DMS153 (cell line): ENCODE data around the gene CLDN17.

Experiments
- DNase-seq: peaks from one replicate; lab custom pipeline; 2025; lab: John Stamatoyannopoulos, UW

Gene CLDN17

GRCh38 chr21:30117631-30118030 is 49.0 kb downstream of the CLDN17 start:
- no peak for DNase-seq

- DNase-seq = no peak
Observed at GRCh38 chr21:30116479-30116878, 50.1 kb downstream of the CLDN17 start.
